OCI-LY1 (cell line): ENCODE data around the gene DENND10.

ENCODE experiments used
- EZH2 ChIP-seq: fragments of 200-600 bp; sonication (generic), shearing (Covaris generic); IDR thresholded peaks from 2 replicates; pipeline ENCODE4 v1.8.0; 2017; ENCODE audit warnings: borderline replicate concordance, mixed run types, mild to moderate bottlenecking, antibody characterized with exemption, low read length, moderate library complexity, mixed read lengths
- TF ChIP-seq, protein P1 (sequence below): fragments of 200-600 bp; sonication (generic), shearing (Covaris generic); IDR thresholded peaks from 2 replicates; pipeline ENCODE4 v1.5.1; 2017; ENCODE audit warnings: mild to moderate bottlenecking, antibody characterized with exemption, low read length, moderate library complexity, mixed read lengths

DNA sequence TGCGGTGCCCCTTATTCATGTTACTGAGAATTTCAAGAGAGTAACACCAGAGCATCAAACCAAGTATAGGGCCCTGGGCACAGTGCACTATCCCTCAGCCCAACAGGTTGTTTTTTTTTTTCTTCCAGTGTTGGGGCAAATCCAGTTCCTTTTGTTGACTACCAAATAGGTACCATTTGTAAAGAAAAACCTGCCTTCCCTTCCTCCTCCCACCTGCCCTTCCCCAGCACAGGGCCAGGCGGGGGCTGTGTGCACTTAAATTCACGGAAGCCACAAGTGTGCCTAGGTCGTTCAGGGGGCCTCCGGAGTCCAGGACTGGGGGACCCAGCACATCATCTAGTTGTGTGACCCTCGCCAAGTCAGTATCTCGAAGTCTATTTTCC is 62.2 kb downstream of the DENND10 start:
- TF ChIP-seq, protein P1, sequence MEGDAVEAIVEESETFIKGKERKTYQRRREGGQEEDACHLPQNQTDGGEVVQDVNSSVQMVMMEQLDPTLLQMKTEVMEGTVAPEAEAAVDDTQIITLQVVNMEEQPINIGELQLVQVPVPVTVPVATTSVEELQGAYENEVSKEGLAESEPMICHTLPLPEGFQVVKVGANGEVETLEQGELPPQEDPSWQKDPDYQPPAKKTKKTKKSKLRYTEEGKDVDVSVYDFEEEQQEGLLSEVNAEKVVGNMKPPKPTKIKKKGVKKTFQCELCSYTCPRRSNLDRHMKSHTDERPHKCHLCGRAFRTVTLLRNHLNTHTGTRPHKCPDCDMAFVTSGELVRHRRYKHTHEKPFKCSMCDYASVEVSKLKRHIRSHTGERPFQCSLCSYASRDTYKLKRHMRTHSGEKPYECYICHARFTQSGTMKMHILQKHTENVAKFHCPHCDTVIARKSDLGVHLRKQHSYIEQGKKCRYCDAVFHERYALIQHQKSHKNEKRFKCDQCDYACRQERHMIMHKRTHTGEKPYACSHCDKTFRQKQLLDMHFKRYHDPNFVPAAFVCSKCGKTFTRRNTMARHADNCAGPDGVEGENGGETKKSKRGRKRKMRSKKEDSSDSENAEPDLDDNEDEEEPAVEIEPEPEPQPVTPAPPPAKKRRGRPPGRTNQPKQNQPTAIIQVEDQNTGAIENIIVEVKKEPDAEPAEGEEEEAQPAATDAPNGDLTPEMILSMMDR = no peak
- TF ChIP-seq EZH2 = no peak
